Superior temporal gyrus (tissue), 1 donor: ENCODE data around the gene OR4E1.
A peak's percentile ranks its signal among the peaks of the same experiment; 100 is the strongest.
"Not testable (repeated sequence)": the region's sequence is repeated elsewhere in the genome, so short reads cannot be mapped to it uniquely, and the experiment has no call there.

Source experiments
- DNase-seq: peaks from one replicate; pipeline ENCODE4 v3.0.0-alpha.2; 2016; ENCODE audit errors: extremely low spot score

The OR4E1 gene

GRCh38 chr14:21673718-21674117, at the start of gene OR4E1:
Gene OR4E1, minus strand, starts transcription at chr14:21673818. Its CDS starts 2,883 bp downstream, at chr14:21670935.
- DNase-seq, result no peak

GRCh38 chr14:21721504-21721903, 47.9 kb upstream of the OR4E1 start:
- DNase-seq, result no peak

- DNase-seq, result no peak
Measured at GRCh38 chr14:21719841-21720240, 46.2 kb upstream of the OR4E1 start.

GRCh38 chr14:21714318-21714929, 40.8 kb upstream of the OR4E1 start:
- DNase-seq, result no peak

GRCh38 chr14:21712036-21712435, 38.4 kb upstream of the OR4E1 start:
- DNase-seq, result no peak

GRCh38 chr14:21711360-21711961, 37.8 kb upstream of the OR4E1 start:
- DNase-seq, result peak; percentile 70

GRCh38 chr14:21704338-21704737, 30.7 kb upstream of the OR4E1 start:
- DNase-seq, result no peak

- DNase-seq, result no peak
Measured at GRCh38 chr14:21703357-21704326, 30.0 kb upstream of the OR4E1 start.

- DNase-seq, result no peak
Measured at GRCh38 chr14:21702316-21702715, 28.7 kb upstream of the OR4E1 start.

- no peak for DNase-seq
Measured at GRCh38 chr14:21699551-21699950, 25.9 kb upstream of the OR4E1 start.

- not testable (repeated sequence) for DNase-seq
Measured at GRCh38 chr14:21698538-21698937, 24.9 kb upstream of the OR4E1 start.

- not testable (repeated sequence) for DNase-seq
Measured at GRCh38 chr14:21697662-21698061, 24.0 kb upstream of the OR4E1 start.

- DNase-seq, result no peak
Measured at GRCh38 chr14:21694425-21694824, 20.8 kb upstream of the OR4E1 start.

- DNase-seq, result no peak
Measured at GRCh38 chr14:21686468-21686867, 12.8 kb upstream of the OR4E1 start.

GRCh38 chr14:21680072-21680471, 6.5 kb upstream of the OR4E1 start:
- DNase-seq, result no peak

- DNase-seq, result no peak
Measured at GRCh38 chr14:21675566-21675965, 1.9 kb upstream of the OR4E1 start.

- DNase-seq, result no peak
Measured at GRCh38 chr14:21672116-21672515, 1.5 kb downstream of the OR4E1 start.

GRCh38 chr14:21671371-21671770, 2.2 kb downstream of the OR4E1 start:
- DNase-seq, result no peak

GRCh38 chr14:21669284-21669683, 4.3 kb downstream of the OR4E1 start:
- no peak for DNase-seq

- no peak for DNase-seq
Measured at GRCh38 chr14:21668377-21668776, 5.2 kb downstream of the OR4E1 start.

- DNase-seq, result no peak
Measured at GRCh38 chr14:21656980-21657379, 16.6 kb downstream of the OR4E1 start.

GRCh38 chr14:21654215-21654614, 19.4 kb downstream of the OR4E1 start:
- DNase-seq, result no peak
